ENCODE data around the gene CHN2.

CHN2 gene

DNA sequence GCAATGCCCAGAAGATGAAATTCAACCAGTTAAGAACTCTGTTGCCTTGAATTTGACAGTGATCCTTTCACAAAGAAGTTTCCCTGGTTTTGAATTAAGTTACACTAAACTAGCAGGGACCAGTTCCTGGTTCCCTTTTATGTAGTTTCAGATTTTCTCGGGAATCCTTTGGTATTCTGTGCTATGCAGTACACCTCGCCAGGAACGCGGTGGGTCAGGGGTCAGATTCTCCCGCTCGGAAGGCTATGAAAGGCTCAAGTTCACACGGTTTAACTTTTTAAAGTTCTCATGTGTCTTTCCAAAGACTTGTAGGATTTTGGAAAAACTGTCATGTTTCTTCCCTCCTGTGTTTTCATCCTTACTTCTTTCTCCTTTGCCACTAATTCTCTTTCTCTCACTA lies 264.4 kb downstream of the CHN2 start:
- no peak for TF ChIP-seq CTCF (IDR thresholded peaks at IDR 0.05; ENCODE audit: low read depth, low read length)

DNA sequence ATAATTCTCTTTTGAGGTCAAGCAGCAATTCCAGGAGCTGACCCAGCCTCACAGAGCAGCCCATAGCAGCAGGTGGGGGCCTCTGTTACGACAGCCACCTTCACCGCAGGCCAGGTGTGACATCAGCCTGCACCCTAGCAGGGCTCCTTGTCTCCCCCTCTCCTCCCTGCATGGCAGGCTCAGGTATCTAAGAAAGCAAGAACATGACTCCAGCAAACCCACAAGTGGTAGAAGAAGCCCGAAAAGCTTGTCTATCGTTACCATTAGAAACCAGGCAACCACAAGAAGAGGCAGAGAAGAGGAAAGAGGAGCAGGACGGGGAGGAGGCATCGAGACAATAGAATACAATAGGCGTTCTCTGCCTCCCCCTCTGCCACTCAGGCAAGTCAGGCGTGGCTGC lies 265.0 kb downstream of the CHN2 start:
- no peaks in the 10 kb centered on the region for H3K9me3 ChIP-seq
- no peak for DNase-seq
- H3K4me1 ChIP-seq = no peaks in the 10 kb centered on the region
- no peak overlapping the region for H3K4me3 ChIP-seq (ENCODE audit: low read depth, low read length)
- no peak for TF ChIP-seq CTCF (IDR thresholded peaks at IDR 0.05; ENCODE audit: low read depth, low read length)
- H3K36me3 ChIP-seq = no peaks in the 10 kb centered on the region
- H3K27me3 ChIP-seq = no peaks in the 10 kb centered on the region

More for the DNA sequence above, 264.4 kb downstream of the CHN2 start:
- no peaks in the 10 kb centered on the region for H3K4me1 ChIP-seq
- H3K27me3 ChIP-seq = no peaks in the 10 kb centered on the region
- DNase-seq = no peak
- H3K9me3 ChIP-seq = no peaks in the 10 kb centered on the region
- H3K36me3 ChIP-seq = no peaks in the 10 kb centered on the region
- H3K4me3 ChIP-seq (ENCODE audit: low read depth, low read length) = no peak overlapping the region

GRCh38 chr7:29461996-29462395 lies 267.4 kb downstream of the CHN2 start:
- Histone ChIP-seq H3K36me3 (no peaks in the 10 kb centered on the region), H3K27me3 (no peaks in the 10 kb centered on the region), H3K4me1 (no peaks in the 10 kb centered on the region), H3K4me3 (ENCODE audit: low read depth, low read length) (no peak overlapping the region), H3K9me3 (no peaks in the 10 kb centered on the region)
- no peak for TF ChIP-seq CTCF (IDR thresholded peaks at IDR 0.05; ENCODE audit: low read depth, low read length)
- no peak for DNase-seq

DNA sequence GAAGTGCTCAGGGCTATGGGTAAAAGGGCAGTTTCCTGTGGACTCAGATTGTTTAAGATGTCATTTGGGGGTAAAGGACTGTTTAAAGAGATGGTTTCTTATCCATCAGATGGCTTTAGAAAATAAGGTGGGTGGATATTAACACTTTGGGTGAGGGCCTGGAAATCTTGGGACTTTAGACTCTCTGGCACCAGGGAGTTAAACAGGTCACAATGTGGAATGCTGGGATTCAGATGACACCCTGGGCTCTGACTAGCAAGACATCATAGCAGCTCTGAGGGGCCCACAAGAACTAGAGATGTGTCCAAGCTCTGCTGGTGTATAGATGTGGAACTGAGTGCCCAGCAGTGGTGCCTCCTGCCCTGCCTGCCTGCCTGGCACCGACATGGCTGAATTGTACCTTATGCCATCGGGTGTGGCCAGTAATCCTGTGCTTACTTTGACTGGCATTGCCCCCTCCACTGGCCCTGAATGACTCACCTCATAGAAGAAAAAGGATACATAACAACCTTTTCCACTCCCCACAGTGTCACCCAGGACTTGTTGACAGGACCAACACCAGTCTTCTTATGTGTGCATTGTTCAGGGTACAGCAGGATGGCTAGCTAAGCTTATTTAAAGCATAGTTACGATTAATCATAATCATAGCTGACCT lies 269.1 kb downstream of the CHN2 start:
- H3K4me3 ChIP-seq (ENCODE audit: low read depth, low read length) = no peak overlapping the region
- TF ChIP-seq CTCF (IDR thresholded peaks at IDR 0.05; ENCODE audit: low read depth, low read length) = no peak
- no peaks in the 10 kb centered on the region for H3K4me1 ChIP-seq
- H3K27me3 ChIP-seq = no peaks in the 10 kb centered on the region
- no peak for DNase-seq
- no peaks in the 10 kb centered on the region for H3K36me3 ChIP-seq
- no peaks in the 10 kb centered on the region for H3K9me3 ChIP-seq

GRCh38 chr7:29464753-29465152 lies 270.2 kb downstream of the CHN2 start:
- no peak for DNase-seq
- Histone ChIP-seq H3K36me3 (no peaks in the 10 kb centered on the region), H3K27me3 (no peaks in the 10 kb centered on the region), H3K4me1 (no peaks in the 10 kb centered on the region), H3K9me3 (no peaks in the 10 kb centered on the region), H3K4me3 (ENCODE audit: low read depth, low read length) (no peak overlapping the region)
- no peak for TF ChIP-seq CTCF (IDR thresholded peaks at IDR 0.05; ENCODE audit: low read depth, low read length)

GRCh38 chr7:29467193-29467926 lies 272.8 kb downstream of the CHN2 start:
- Histone ChIP-seq H3K9me3 (no peaks in the 10 kb centered on the region), H3K27me3 (no peaks in the 10 kb centered on the region), H3K4me1 (no peaks in the 10 kb centered on the region), H3K36me3 (no peaks in the 10 kb centered on the region), H3K4me3 (ENCODE audit: low read depth, low read length) (no peak overlapping the region)
- TF ChIP-seq CTCF (IDR thresholded peaks at IDR 0.05; ENCODE audit: low read depth, low read length) = no peak
- DNase-seq = no peak
